A204.1 (cell line): ENCODE data around the gene GRAP.

Source experiments
- FAIRE-seq: peaks from 2 replicates; lab custom pipeline; 2012; peaks lifted over from hg19 to GRCh38; lab: Jason Lieb, UNC

Gene GRAP

GRCh38 chr17:19017804-19018599 lies 28.8 kb downstream of the GRAP start:
- FAIRE-seq, result no peak

- FAIRE-seq, result no peak
These were observed 29.4 kb downstream of the GRAP start for GRCh38 chr17:19017401-19017800.

- FAIRE-seq, result no peak
These were observed 29.9 kb downstream of the GRAP start for GRCh38 chr17:19016881-19017280.

DNA sequence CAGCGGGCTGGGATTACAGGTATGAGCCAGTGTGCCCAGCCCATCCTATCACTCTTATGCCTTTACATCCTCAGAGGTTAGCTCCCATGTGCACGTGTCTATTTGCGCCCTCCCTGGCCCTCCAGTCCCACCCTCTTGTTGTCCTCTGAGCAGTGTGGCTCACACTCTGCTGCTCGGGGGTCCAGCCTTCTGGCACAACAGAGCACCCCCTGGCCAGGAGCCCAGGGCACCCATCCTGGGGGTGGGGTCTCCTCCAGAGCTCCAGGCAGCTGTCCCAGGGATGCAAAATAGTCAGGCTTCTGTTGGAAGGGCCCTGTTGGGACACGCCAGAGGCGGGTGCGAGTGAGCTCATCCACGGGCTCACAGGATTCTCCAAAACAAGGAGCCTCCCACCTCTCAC lies 30.5 kb downstream of the GRAP start:
- FAIRE-seq, result no peak

DNA sequence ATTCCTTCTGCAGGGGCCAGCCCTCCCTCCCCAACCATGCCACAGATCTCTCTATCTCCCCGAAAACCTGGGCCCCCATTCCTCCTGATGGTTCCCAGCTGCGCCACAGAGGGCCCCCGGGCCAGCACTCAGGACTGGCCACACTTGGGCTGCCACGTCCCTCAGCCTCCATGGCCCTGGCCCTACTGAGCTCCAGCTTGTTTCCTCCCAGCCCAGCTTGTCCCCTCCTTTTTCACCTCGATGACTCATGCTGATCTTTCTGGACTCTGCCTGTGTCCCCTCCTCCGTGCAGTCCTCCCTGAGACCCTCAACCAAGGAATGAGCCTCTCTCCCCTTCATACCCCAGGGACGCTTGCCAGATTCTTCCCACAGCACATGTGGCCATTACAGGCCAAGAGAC lies 31.3 kb downstream of the GRAP start:
- no peak for FAIRE-seq

GRCh38 chr17:19014628-19015215 lies 32.0 kb downstream of the GRAP start:
- no peak for FAIRE-seq

GRCh38 chr17:19013806-19014627 lies 32.7 kb downstream of the GRAP start:
- no peak for FAIRE-seq

DNA sequence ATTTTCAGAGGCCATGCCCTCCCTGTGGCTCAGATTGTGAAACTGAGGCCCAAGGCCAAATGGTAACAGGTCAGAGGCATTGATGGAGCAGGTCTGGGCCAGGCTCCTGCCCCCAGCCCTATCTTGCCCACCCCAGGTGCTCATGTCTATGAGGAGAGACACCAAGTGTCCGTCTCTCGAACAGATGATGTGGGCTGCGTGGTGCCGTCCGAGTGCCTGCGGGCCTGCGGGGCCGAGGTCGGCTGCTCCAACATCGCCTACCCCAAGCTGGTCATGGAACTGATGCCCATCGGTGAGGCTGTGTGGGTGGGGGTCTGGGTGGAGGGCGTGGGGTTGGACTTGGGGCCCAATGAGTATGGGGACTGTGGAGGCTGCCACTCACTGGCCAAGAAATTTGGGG lies 33.5 kb downstream of the GRAP start:
- no peak for FAIRE-seq

- FAIRE-seq, result no peak
These were observed 34.3 kb downstream of the GRAP start for GRCh38 chr17:19012171-19013080.

GRCh38 chr17:19011581-19011980 lies 35.2 kb downstream of the GRAP start:
- FAIRE-seq, result no peak

GRCh38 chr17:19010729-19011505 lies 35.8 kb downstream of the GRAP start:
- FAIRE-seq, result no peak

DNA sequence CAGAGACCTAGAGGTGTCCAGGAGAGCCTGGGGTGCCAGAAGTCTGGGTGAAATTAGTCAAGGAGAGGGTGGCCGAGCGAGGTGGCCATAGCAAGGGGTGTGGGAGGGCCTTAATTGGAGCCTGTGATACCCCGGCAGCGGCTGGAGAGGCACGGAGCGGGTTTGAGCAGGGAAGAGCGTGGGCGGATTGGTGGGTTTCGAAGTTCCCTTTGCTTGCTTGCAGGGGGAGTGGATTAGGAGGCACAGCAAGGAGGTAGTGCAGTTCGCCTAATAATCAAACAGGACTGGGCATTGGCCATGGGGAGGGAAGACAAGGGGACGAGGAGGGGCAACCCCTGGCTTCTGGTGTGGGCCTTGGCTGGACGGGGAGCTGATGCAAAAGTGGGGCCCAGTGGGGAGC lies 36.8 kb downstream of the GRAP start:
- FAIRE-seq, result no peak

GRCh38 chr17:19006698-19007097 lies 40.1 kb downstream of the GRAP start:
- FAIRE-seq, result no peak

DNA sequence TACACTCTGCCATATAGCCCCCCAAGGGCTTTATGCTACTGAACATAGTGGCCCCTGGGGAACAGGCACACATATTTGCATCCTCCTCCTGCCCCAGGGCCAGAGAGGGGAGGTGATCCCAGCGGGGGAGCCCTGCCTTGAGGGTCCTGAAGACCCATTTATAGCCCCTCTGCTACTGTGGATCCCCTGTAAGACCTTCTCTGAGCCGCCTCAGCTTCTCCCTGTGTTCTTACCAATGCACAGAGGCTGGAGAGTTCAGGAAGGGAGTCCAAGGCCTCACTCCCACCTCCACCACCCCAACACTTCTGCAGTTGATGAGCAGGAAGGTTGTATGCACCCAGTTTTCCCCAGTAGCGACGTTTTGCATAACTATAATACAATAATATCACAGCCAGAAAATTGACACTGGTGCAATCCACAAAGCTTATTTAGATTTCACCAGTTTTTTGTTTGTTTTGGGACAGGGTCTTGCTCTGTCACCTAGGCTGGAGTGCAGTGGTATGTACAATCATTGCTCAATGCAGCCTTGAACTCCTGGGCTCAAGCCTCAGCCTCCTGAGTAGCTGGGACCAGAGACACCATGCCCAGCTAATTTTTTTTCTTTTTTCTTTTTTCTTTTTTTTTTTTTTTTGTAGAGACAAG lies 40.8 kb downstream of the GRAP start:
- FAIRE-seq, result no peak

DNA sequence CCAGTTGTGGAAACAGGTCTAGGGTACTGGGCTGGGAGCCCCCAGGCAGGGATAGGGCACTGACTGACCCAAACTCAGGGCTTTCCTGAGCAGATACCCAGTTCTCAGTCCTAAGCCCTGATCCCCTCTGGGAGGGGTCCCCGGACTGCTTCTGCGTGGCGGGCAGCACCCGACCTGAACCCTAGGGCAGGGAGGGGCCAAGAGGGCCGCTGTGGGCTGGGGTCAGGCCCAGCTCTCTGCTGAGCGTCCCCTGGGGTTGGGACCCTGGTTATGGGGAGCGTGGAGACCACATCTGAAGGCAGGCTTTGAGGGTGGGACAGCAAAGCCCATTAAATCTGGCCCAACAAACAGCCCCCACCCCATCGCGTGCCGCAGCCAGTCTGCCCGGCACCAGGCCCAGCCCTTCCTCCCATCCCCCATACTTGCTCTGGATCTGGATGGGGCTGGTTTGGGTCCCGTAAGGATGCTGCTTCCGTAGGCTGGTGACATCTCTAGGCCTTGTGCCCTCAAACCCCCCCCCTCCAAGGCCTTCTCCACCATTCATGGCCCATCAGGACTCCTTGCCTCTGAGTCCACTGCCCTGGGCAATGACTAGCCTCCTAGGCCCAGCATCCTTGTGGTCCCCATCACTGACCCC lies 41.5 kb downstream of the GRAP start:
- FAIRE-seq, result no peak

DNA sequence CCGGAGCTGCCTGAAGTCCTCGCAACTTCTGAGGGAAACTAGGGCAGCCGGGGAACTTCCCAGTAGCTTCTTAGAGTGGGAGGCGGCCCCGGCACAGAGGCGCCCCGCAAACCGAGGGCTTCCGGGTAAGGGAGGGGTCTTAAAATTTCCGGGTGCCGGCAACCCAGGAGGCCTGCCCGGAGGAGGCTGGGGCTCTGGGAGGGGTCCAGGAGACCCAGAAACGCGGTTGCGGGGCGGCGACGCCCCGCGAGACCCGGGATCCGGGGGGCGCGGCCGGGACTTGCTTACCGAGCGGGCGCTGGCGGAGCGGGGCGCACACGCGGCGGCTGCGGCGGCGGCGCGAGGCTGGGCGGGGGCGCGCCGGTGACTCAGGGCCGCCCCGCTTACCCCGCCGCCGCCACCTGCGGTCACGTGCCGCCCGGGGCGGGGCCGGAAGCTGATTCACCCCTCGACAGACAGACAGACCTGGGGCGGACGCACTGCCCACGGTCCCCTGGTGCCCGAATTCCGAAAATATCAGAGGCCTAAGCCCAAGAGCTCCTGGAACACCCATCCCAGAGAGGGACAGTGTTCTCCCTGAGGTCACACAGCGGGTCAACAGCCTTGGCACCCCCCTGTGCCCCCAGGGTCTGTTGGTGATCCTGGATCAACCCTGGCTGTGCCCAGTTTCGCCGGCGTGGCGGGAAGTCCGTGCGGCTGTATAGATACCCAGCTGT lies 42.2 kb downstream of the GRAP start, which contains the start of gene FAM83G:
Gene FAM83G (minus strand): TSS at position 344 of the 716 bp plus-strand sequence. CDS start 723 bp downstream, outside the sequence.
- FAIRE-seq, result no peak

- FAIRE-seq, result no peak
These were observed 43.0 kb downstream of the GRAP start for GRCh38 chr17:19003543-19004420.

- no peak for FAIRE-seq
These were observed 43.8 kb downstream of the GRAP start for GRCh38 chr17:19002805-19003542.
